COLO668 (cell line): Measurements from ENCODE around the gene MAEL.
A peak's percentile ranks its signal among the peaks of the same experiment; 100 is the strongest.

Experiments
- DNase-seq: peaks from one replicate; lab custom pipeline; 2025; ENCODE audit not compliant: unreplicated experiment; lab: John Stamatoyannopoulos, UW

The MAEL gene

GRCh38 chr1:166988974-166989515 is at the start of gene MAEL:
MAEL (plus strand) TSS chr1:166989280; CDS start chr1:166989353, 73 bp downstream.
- DNase-seq = no peak

- no peak for DNase-seq
Observed at GRCh38 chr1:166939741-166940375, 49.2 kb upstream of the MAEL start.

GRCh38 chr1:166944186-166944967 is 44.7 kb upstream of the MAEL start:
- DNase-seq = no peak

GRCh38 chr1:166947398-166948043 is 41.6 kb upstream of the MAEL start:
- peak; percentile 75 for DNase-seq

- DNase-seq = no peak
Observed at GRCh38 chr1:166948856-166949350, 40.2 kb upstream of the MAEL start.

- no peak for DNase-seq
Observed at GRCh38 chr1:166950156-166950555, 38.9 kb upstream of the MAEL start.

GRCh38 chr1:166951050-166951449 is 38.0 kb upstream of the MAEL start:
- DNase-seq = no peak

- DNase-seq = no peak
Observed at GRCh38 chr1:166952002-166952746, 36.9 kb upstream of the MAEL start.

GRCh38 chr1:166953491-166953890 is 35.6 kb upstream of the MAEL start:
- no peak for DNase-seq

GRCh38 chr1:166956057-166956850 is 32.8 kb upstream of the MAEL start:
- no peak for DNase-seq

- no peak for DNase-seq
Observed at GRCh38 chr1:166956872-166957271, 32.2 kb upstream of the MAEL start.

- DNase-seq = no peak
Observed at GRCh38 chr1:166960858-166961474, 28.1 kb upstream of the MAEL start.

- DNase-seq = no peak
Observed at GRCh38 chr1:166969074-166969677, 19.9 kb upstream of the MAEL start.

GRCh38 chr1:166971252-166971651 is 17.8 kb upstream of the MAEL start:
- DNase-seq = no peak

- DNase-seq = no peak
Observed at GRCh38 chr1:166972193-166972592, 16.9 kb upstream of the MAEL start.

GRCh38 chr1:166972826-166973225 is 16.3 kb upstream of the MAEL start:
- DNase-seq = peak; percentile 17

GRCh38 chr1:166974647-166975345 is 14.3 kb upstream of the MAEL start:
- DNase-seq = peak; percentile 39

- peak; percentile 83 for DNase-seq
Observed at GRCh38 chr1:166975361-166976129, 13.5 kb upstream of the MAEL start, which contains the start of gene ILDR2. ILDR2 (minus strand) TSS chr1:166975540; CDS start chr1:166975268, 272 bp downstream.
